Activated naive CD8-positive, alpha-beta T cell treated with anti-CD3 and anti-CD28 coated beads for 36 hours (primary cell): ENCODE data around the gene PASK. TPM values are rescaled to one million over a fixed set of nuclear protein-coding genes. Genes with fewer than 3 reads are reported as not detected.
"Not testable (repeated sequence)": the region's sequence is repeated elsewhere in the genome, so short reads cannot be mapped to it uniquely, and the experiment has no call there.

Source experiments
- DNase-seq: peaks from one replicate; pipeline ENCODE4 v3.0.0; 2021
- H3K27ac Mint-ChIP-seq: one replicate; pipeline ENCODE4 v1.8.0; 2022; ENCODE audit warnings: mild to moderate bottlenecking, moderate library complexity, mixed read lengths
- H3K27me3 Mint-ChIP-seq: one replicate; pipeline ENCODE4 v1.8.0; 2022; ENCODE audit warnings: mild to moderate bottlenecking, mixed read lengths
- H3K36me3 Mint-ChIP-seq: one replicate; pipeline ENCODE4 v1.8.0; 2021; ENCODE audit warnings: mild to moderate bottlenecking, mixed read lengths
- H3K4me1 Mint-ChIP-seq: one replicate; pipeline ENCODE4 v1.8.0; 2021; ENCODE audit warnings: mixed read lengths
- H3K4me3 Mint-ChIP-seq: one replicate; pipeline ENCODE4 v1.8.0; 2022; ENCODE audit warnings: mild to moderate bottlenecking, moderate library complexity, mixed read lengths
- H3K9me3 Mint-ChIP-seq: one replicate; pipeline ENCODE4 v1.8.0; 2022; ENCODE audit warnings: mixed read lengths
- total RNA-seq, 2 experiments: library from RNA; stranded (reverse); gene quantifications; one replicate each; pipeline ENCODE4 v1.2.3, GENCODE V29; 2021

Gene PASK
- total RNA-seq, 2 experiments from 2014 or later: 68.5 to 76.4 TPM

- Mint-ChIP-seq H3K36me3 (peaks cover 62% of the 10 kb centered on the region), H3K4me3 (peak overlapping the region; percentile 60), H3K27ac (peak overlapping the region; percentile 94), H3K4me1 (peaks cover 67% of the 10 kb centered on the region), H3K9me3 (peaks cover 8% of the 10 kb centered on the region), H3K27me3 (no peaks in the 10 kb centered on the region)
- DNase-seq: no peak
These were observed 53.5 kb downstream of the PASK start for GRCh38 chr2:241095594-241096290.

- Mint-ChIP-seq H3K27ac (peak overlapping the region; percentile 94), H3K4me3 (no peak overlapping the region), H3K9me3 (peaks cover 8% of the 10 kb centered on the region), H3K36me3 (peaks cover 58% of the 10 kb centered on the region), H3K4me1 (peaks cover 61% of the 10 kb centered on the region), H3K27me3 (no peaks in the 10 kb centered on the region)
- DNase-seq: no peak
These were observed 54.3 kb downstream of the PASK start for GRCh38 chr2:241094924-241095420.

GRCh38 chr2:241094172-241094571, 55.1 kb downstream of the PASK start:
- peaks cover 58% of the 10 kb centered on the region for H3K4me1 Mint-ChIP-seq
- H3K36me3 Mint-ChIP-seq: peaks cover 55% of the 10 kb centered on the region
- H3K27me3 Mint-ChIP-seq: no peaks in the 10 kb centered on the region
- no peak overlapping the region for H3K4me3 Mint-ChIP-seq
- peaks cover 8% of the 10 kb centered on the region for H3K9me3 Mint-ChIP-seq
- no peak for DNase-seq
- peak overlapping the region; percentile 29 for H3K27ac Mint-ChIP-seq

GRCh38 chr2:241093133-241093781, 56.0 kb downstream of the PASK start:
- H3K4me3 Mint-ChIP-seq, H3K9me3 Mint-ChIP-seq, DNase-seq, H3K27ac Mint-ChIP-seq, H3K27me3 Mint-ChIP-seq: not testable (repeated sequence)
- H3K36me3 Mint-ChIP-seq: peaks cover 56% of the 10 kb centered on the region
- H3K4me1 Mint-ChIP-seq: peaks cover 59% of the 10 kb centered on the region

- DNase-seq: no peak
- peaks cover 56% of the 10 kb centered on the region for H3K4me1 Mint-ChIP-seq
- no peak overlapping the region for H3K4me3 Mint-ChIP-seq
- peaks cover 57% of the 10 kb centered on the region for H3K36me3 Mint-ChIP-seq
- H3K27me3 Mint-ChIP-seq: no peaks in the 10 kb centered on the region
- H3K27ac Mint-ChIP-seq: no peak overlapping the region
- H3K9me3 Mint-ChIP-seq: peaks cover 8% of the 10 kb centered on the region
These were observed 56.6 kb downstream of the PASK start for GRCh38 chr2:241092677-241093076.

GRCh38 chr2:241091734-241092445, 57.4 kb downstream of the PASK start:
- Mint-ChIP-seq H3K27ac (peak overlapping the region; percentile 10), H3K4me3 (no peak overlapping the region), H3K27me3 (no peaks in the 10 kb centered on the region), H3K4me1 (peaks cover 48% of the 10 kb centered on the region), H3K9me3 (peaks cover 5% of the 10 kb centered on the region), H3K36me3 (peaks cover 50% of the 10 kb centered on the region)
- DNase-seq: no peak

- Mint-ChIP-seq H3K36me3 (peaks cover 50% of the 10 kb centered on the region), H3K9me3 (peaks cover 8% of the 10 kb centered on the region), H3K4me3 (no peak overlapping the region), H3K27me3 (no peaks in the 10 kb centered on the region), H3K27ac (peak overlapping the region; percentile 18), H3K4me1 (peaks cover 43% of the 10 kb centered on the region)
- no peak for DNase-seq
These were observed 58.1 kb downstream of the PASK start for GRCh38 chr2:241091201-241091600.

GRCh38 chr2:241088791-241089732, 60.2 kb downstream of the PASK start:
- Mint-ChIP-seq H3K4me3 (no peak overlapping the region), H3K4me1 (peaks cover 26% of the 10 kb centered on the region), H3K36me3 (peaks cover 48% of the 10 kb centered on the region), H3K27ac (peak overlapping the region; percentile 75), H3K27me3 (no peaks in the 10 kb centered on the region), H3K9me3 (peaks cover 11% of the 10 kb centered on the region)
- DNase-seq: no peak

GRCh38 chr2:241088376-241088775, 60.9 kb downstream of the PASK start:
- H3K4me3 Mint-ChIP-seq: no peak overlapping the region
- peaks cover 48% of the 10 kb centered on the region for H3K36me3 Mint-ChIP-seq
- peak overlapping the region; percentile 75 for H3K27ac Mint-ChIP-seq
- H3K27me3 Mint-ChIP-seq: no peaks in the 10 kb centered on the region
- peaks cover 11% of the 10 kb centered on the region for H3K9me3 Mint-ChIP-seq
- H3K4me1 Mint-ChIP-seq: peaks cover 21% of the 10 kb centered on the region
- no peak for DNase-seq

- peaks cover 21% of the 10 kb centered on the region for H3K4me1 Mint-ChIP-seq
- H3K36me3 Mint-ChIP-seq: peaks cover 48% of the 10 kb centered on the region
- H3K4me3 Mint-ChIP-seq: no peak overlapping the region
- DNase-seq: no peak
- H3K9me3 Mint-ChIP-seq: peaks cover 11% of the 10 kb centered on the region
- no peaks in the 10 kb centered on the region for H3K27me3 Mint-ChIP-seq
- no peak overlapping the region for H3K27ac Mint-ChIP-seq
These were observed 61.6 kb downstream of the PASK start for GRCh38 chr2:241087420-241088268.

GRCh38 chr2:241084856-241085444, 64.3 kb downstream of the PASK start:
- H3K4me1 Mint-ChIP-seq: peaks cover 16% of the 10 kb centered on the region
- no peak overlapping the region for H3K4me3 Mint-ChIP-seq
- H3K27ac Mint-ChIP-seq: no peak overlapping the region
- DNase-seq: no peak
- H3K9me3 Mint-ChIP-seq: peaks cover 11% of the 10 kb centered on the region
- H3K36me3 Mint-ChIP-seq: peaks cover 42% of the 10 kb centered on the region
- H3K27me3 Mint-ChIP-seq: no peaks in the 10 kb centered on the region

- no peak overlapping the region for H3K4me3 Mint-ChIP-seq
- H3K4me1 Mint-ChIP-seq: peaks cover 4% of the 10 kb centered on the region
- no peaks in the 10 kb centered on the region for H3K27me3 Mint-ChIP-seq
- peaks cover 11% of the 10 kb centered on the region for H3K9me3 Mint-ChIP-seq
- DNase-seq: no peak
- H3K36me3 Mint-ChIP-seq: peaks cover 28% of the 10 kb centered on the region
- peak overlapping the region; percentile 31 for H3K27ac Mint-ChIP-seq
These were observed 66.2 kb downstream of the PASK start for GRCh38 chr2:241083091-241083415.

- Mint-ChIP-seq H3K27me3 (no peaks in the 10 kb centered on the region), H3K36me3 (peaks cover 23% of the 10 kb centered on the region), H3K4me1 (peaks cover 4% of the 10 kb centered on the region), H3K4me3 (no peak overlapping the region), H3K9me3 (peaks cover 11% of the 10 kb centered on the region), H3K27ac (peak overlapping the region; percentile 31)
- DNase-seq: no peak
These were observed 66.8 kb downstream of the PASK start for GRCh38 chr2:241082341-241083090.
